ENCODE data around the gene FAM110A.
"Not testable (repeated sequence)": the region's sequence is repeated elsewhere in the genome, so short reads cannot be mapped to it uniquely, and the experiment has no call there.

Gene FAM110A

DNA sequence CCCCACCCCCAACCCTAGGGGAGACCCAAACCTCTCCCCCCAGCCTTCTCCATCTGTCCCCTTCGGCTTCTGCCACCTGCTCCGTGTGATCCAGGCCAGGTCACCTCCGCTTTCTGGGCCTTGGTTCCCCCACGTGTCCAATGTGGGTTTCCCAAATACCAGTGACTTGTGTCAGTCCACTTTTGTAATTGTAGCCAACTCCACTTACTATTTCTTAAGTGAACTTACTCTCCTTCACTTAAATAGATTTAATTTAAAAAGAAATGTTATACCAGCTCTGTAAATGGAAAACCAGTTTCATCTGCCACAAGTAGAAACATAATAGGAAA is 10.0 kb upstream of the FAM110A start:
- DNase-seq (ENCODE audit: low spot score) = no peak

DNA sequence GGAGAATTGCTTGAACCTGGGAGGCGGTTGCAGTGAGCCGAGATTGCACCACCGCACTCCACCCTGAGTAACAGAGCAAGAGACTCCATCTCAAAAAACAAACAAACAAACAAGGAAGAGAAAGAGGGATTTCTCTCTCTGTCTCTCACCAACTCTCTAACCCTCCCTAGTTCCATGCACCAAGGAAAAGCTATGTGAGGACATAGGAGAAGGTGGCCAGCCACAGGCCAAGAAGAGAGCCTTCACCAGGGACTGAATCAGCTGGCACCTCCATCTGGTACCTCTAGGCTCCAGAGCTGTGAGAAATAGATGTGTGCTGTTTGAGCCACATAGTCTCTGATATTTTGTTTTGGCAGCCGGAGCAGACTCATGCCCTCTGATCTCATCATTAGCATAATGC is 9.0 kb upstream of the FAM110A start:
- no peak for DNase-seq (ENCODE audit: low spot score)

DNA sequence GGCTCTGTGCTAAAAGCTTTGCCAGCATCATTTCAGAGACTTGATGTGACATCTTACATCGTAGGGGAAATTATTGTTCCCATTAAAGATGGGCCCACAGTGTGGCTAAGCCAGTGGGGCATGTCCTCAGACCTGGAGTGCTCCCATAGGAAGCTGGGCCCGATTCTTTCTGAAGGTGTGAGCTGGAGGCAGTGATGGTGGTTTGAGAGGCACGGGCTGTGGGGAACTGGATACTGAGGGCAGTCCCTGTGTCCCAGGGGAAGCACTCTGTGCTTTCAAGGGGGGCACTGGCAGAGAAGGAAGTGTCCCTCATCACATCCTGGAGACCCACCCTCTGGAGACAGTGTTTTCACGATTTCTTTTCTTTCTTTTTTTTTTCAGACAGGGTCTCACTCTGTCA is 8.6 kb upstream of the FAM110A start:
- DNase-seq (ENCODE audit: low spot score) = no peak

DNA sequence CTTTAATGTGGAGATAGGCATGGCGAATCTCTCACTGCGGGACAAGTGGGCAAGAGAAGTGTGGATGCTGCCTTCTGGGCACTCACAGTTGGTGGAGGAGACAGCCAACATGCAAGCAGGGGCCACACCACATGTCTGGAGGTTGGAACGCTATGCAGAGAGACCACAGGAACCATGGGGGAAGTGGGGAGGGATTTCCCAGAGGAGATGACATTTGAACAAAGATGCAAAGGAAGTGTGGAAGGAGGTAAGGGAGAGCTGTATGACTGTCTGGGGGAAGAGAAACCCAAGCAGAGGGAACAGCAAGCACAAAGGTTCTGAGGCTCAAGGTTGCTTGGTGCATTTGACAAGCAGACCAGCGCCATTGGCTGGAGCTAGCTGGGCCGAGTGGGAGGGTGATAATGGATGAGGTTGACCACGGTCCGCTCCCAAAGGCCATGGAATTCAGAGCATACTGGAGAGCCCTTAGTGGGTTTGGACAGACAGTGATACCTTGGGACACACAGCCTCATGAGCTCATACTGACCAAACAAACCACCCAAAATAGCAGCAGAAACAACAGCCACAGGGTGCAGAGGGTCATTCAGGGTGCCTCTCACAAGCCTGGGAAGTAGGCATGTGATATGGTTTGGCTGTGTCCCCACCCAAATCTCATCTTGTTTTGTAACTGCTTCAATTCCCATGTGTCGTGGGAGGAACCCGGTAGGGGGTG is 7.6 kb upstream of the FAM110A start:
- DNase-seq (ENCODE audit: low spot score) = no peak

DNA sequence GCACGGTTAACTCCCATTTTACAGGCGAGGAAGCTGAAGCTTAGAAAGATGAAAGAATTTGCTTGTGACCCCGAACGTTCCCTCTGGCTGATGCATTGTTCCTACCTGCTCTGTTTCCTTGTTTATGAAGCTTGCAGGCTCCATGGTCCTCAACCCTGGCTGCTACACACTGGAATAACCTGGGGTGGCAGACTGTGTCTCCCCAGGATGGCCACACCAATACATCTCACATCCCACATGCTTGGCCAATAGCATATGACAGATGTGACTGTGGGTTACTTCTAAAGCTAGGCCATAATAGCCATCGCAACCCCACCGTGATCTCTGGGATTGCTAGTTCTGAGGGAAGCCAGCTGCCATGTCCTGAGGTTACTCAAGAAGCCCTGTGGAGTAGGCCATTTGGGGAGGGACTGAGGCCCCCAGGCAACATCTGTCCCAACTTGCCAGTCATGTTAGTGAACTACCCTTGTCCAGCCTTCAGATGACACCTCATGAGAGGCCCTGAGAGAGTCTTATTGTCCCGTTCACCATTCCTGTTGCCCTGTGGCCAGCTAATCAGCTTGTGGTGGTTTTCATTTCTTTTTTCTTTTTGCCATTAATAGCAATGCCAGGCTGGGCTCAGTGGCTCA is 6.7 kb upstream of the FAM110A start:
- no peak for DNase-seq (ENCODE audit: low spot score)

DNA sequence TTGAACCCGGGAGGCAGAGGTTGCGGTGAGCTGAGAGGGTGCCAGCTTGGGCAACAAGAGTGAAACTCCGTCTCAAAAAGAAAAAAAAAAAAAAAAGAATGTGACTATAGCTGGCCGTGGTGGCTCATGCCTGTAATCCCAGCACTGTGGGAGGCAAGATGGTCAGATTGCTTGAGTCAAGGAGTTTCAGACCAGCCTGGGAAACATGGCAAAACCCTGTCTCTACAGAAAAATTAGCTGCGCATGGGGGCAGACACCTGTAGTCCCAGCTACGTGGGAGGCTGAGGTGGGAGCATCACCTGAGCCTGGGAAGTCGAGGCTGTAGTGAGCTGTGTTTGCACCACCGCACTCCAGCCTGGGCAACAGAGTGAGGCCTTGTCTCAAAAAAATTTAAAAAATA is 5.5 kb upstream of the FAM110A start:
- not testable (repeated sequence) for DNase-seq (ENCODE audit: low spot score)

DNA sequence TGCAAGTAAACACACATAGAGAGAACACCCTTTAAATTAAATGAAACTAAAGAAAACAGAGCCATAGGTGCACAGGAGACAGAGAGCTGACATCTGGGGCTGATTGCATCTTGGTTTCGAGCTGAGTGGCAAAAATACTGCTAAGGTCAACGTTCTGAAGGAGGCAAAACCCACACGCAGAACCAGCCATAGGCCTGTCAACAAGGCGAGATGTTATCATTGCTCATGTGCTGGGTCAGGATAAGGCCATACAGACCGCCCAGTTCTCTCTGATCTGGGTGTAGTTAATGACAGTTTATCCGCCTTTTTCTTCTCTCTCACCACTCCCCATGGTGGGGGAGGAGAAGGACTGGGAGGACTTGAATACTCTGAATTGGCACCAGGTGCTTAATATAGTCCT is 4.5 kb upstream of the FAM110A start:
- no peak for DNase-seq (ENCODE audit: low spot score)

DNA sequence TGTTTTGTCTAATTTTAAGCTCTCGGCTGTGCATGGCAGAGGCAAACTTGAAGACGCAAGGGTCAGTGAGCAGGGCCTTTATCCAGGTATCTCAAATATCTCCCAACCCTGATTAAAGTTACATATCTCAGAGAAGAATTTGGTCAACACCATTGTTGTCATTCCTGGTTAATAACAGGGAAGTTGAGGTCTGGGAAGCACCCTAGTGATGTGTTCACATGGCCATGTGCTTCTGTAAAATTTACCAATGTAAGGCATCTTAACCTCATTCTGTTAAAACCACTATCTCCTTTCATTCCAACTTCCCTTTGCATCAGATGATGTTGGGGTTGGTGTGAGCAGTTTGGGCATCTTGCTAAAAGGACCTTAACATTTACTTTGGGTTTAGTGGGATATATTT is 4.0 kb upstream of the FAM110A start:
- no peak for DNase-seq (ENCODE audit: low spot score)

DNA sequence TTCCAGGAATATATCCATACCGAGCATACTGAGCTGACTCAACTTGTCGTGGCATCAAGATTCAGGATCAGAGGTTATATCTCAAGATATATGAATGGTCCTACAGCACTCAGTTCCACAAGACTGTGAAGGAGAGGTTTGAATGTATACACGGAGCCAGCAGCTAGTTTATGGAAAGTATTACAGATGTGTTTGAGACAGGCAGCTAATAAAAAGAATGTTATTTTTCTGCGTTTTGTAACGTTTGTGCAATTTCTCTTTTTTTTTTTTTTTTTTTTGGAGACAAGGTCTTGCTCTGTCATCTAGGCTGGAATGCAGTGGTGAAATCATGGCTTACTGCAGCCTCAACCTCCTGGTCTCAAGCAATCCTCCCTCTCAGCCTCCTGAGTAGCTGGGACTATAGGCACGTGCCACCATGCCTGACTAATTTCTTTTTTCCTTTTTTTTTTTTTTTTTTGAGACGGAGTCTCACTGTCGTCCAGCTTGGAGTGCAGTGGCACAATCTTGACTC is 3.4 kb upstream of the FAM110A start:
- no peak for DNase-seq (ENCODE audit: low spot score)

DNA sequence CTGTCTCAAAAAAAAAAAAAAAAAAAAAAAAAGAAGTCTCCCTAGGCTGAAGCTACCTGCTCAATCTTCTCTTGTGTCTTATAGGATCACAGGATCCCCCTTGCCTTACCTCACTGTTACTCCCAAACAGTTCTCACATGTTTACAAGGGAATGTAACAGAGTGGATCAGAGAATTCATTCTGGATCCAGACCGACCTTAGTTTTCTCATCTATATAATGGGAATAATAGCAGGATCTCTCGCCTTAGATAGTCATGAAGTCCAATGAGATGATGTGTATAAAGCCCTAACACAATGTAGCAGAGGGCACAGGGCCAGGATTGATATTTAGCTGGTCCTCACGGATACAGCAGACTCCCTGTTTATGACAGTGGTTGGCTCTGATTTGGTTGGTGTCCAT is 2.3 kb upstream of the FAM110A start:
- DNase-seq (ENCODE audit: low spot score) = no peak

DNA sequence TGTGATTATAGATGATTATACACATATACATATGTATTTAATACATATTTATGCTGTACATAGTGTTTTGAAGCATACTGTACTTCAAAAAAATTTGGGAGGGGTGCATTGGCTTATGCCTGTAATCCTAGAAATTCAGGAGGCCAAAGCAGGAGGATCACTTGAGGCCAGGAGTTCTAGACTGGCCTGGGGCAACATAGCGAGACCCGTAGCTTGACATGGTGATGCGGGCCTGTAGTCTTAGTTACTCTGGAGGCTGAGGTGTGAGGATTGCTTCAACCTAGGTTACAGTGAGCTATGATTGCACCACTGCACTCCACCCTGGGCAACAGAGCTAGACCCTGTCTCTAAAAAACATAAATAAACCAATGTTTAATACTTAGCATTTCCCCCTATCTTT is 1.6 kb upstream of the FAM110A start:
- DNase-seq (ENCODE audit: low spot score) = no peak

DNA sequence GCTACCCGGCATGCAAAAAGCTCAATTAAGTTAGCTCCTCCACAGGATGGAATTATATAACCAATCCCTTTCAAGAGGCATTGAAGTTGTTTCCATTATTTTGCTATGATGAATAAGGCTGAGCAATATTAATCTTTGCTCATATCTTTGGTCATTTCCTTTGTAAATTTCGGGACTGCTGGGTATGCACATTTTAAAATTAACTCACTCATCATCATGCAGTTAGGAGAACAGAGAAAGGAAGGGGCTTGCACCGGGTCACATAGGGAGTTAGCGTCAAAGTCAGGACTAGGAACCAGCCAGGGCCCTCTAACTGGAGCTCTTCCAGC is 430 bp upstream of the FAM110A start:
- DNase-seq (ENCODE audit: low spot score) = no peak

DNA sequence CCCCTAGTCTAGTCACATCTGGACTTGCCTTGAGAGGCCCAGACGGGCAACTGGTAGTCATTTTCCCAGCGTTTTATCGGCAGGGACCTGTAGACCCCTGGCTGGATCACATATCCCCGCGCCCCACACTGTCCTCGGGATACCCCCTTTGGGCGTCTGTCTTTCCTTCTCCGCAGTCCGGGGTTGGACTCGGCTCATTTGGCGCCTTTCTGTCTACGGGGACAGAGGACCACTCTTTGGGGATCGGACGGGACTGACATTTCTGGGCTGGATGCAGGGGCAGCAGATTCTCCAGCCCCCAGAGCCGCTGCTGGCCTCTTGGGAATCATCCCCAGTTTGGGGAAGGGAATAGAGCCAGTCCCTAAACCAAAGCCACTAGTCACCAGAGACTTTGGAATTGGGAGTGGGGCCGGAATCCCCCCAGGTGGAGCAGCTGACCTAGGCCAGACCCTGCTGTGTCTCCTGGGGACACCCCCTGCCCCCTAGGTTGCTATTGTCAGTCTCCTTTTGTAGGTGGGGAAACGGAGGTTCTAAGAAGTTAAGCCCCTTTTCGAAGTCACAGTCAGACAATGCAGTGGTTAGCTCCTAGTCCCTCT is 734 bp downstream of the FAM110A start:
- DNase-seq (ENCODE audit: low spot score) = no peak

DNA sequence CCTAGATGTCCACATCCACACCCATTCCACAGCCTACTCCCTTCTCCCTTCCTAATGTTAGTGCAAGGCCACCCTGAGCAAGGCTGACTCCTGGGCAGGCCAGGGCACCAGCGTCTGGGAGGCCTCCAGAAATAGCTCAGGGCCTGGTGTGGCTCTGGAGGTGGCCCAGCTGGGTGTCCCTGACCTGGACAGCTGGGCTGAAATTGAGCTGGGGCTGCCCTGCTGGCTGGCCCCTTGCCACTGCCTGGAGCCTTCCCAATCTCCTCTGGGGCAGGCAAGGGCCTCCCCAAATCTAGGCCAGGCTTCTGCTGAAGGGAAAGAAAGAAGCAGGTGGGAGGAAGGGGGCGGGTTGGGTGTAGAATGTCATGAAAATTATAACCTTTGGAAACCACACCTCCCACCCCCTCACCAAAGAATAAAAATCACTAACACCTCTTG is 2.1 kb downstream of the FAM110A start:
- DNase-seq (ENCODE audit: low spot score) = no peak

DNA sequence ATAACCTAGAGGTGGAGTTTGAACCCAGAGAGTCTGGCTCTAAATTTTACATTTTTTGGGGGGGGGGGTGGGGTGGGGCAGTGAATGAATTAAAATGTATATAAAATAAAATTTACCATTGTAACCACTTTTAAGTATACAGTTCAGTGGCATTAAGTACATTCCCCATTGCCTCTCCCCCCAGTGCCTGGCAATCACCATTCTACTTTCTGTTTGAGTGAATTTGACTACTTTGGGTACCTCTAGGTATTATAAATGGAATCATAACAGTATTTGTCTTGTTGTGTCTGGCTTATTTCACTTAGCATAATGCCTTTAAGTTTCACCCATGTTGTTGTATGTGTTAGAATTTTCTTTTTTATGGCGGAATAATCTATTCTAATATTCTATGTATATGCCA is 2.7 kb downstream of the FAM110A start:
- no peak for DNase-seq (ENCODE audit: low spot score)

DNA sequence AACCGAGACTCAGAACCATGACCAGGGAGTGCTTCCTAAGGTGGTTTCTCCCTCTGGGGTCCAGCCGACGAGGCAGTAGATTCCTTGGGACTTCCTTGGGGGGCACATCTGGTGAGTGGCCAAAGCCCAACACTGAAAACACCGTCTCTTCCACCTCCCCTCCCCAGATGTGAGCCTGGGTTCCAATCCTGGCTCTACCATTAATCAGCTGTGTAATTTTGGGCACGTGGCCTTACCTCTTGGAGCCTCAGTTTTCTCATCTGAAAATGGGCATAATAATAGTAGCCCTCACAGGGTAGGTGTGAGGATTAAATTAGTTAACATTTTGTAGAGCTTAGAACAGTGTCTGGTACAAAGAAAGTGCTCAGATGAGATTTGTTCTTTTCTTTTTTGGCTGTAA is 5.5 kb downstream of the FAM110A start:
- DNase-seq (ENCODE audit: low spot score) = no peak

DNA sequence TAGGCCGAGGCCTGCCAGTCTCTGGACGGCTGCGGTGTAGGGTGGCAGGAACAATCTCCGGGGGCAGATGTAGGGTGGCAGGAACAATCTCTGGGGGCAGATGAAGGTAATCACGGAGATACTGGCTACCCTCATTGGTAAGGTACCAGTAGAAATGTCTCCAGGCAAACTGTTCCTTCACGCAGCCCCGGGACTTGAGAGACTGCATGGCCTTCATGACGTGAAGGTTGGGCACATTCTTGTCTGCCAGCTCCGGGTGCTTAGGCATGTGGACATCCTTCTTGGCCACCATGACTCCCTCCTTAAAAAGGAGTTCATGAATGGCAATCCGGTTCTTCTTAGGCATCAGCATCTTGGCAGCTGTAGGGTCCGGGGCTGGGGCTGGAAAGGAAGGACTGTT is 6.1 kb downstream of the FAM110A start:
- DNase-seq (ENCODE audit: low spot score) = no peak

DNA sequence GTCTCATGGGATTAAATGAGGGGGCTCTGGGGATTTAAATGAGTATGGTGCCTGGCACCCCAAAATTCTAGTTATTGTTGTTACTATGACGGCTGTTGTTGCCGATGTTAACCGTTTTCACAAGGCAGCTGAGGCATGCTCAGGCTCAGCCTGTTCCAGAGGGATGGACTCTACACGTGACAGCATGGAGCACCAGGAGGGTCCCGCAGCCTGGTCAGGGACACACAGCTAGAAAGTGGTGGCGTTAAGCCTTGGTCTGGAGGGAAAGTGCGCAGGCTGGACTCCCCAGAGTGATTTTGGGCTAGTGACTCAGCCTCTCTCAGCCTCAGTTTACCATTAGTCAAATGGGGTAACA is 7.0 kb downstream of the FAM110A start:
- no peak for DNase-seq (ENCODE audit: low spot score)

DNA sequence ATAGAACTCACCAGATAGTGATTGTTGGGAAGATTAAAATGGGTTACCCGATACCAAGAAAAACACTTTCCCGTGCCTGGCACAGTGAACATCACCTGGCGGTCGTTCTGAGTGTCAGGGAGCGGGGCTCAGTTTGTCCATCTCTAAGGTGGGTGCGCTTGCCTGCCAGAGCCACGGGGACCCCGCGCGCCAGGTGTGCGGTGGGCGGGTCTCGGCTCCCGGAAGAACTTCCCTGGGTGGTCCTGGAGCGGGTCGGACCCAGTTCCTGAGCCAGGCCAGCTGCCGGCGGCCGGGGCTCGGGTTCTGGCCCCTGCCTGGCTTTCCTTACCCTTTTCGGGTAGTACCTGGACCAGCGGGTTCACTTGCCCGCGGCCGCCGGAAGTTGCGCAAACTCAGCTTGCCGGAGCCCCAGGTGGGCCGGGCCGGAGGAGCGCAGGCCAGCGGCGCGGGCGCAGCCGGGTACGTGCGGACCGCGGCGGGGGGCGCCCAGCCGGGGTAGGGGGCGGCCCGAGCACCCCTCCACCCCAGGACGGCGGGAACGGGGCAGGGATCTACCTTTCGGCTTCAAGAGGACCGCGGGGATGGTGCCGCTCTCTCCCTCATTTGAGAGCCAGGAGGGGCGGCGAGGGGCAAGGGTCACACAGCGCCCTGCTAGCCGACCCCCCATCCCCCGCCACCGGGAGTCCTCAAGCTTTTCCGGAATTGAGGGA is 7.5 kb downstream of the FAM110A start:
- no peak for DNase-seq (ENCODE audit: low spot score)

DNA sequence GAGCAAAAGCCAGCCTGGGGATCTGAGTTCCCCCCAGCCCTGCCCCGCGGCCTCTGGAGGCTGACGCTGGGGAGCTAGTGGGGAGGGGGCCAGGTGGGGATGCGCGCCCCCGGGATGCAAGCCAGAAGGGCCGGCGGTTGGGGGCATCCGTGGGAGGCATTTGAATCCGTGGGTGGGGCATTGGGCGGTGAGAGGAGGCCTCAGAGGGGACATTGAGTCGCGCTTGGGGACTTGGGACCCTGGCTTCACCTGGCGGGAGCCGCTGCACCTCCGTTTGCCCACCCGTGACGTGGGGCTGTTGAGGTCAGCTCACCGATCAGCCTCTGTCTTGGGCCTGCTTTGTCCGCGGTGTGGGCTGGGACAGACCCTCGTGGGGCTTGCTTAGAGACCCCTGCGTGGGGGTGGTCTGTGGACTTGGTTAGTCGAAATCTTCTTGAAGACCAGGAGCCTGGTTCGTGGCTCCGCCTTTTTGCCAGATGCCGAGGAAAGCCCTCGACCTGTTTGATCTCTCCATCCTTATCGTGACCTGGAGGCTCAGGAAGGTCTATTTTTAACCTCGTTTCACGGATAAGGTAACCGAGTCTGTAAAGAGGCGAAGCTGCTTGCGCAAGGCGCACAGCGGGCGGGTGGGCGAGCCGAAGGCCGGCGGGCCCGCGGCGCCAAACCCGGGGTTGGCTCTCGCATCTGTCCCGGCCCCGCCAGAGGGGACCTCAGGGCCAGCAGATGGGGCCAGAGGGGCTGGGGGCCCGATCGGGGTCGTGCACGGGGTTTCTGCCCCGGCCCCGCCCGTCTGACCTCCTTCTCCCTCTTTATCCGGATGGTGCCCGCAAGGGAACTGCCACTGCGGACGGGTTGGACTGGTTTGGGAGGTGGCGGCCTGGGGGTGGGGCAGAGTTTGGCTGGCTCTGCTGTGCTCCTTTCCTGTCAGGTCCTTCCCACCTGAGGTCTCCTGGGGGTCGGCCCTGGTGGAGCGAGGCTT is 8.3 kb downstream of the FAM110A start:
- DNase-seq (ENCODE audit: low spot score) = no peak

DNA sequence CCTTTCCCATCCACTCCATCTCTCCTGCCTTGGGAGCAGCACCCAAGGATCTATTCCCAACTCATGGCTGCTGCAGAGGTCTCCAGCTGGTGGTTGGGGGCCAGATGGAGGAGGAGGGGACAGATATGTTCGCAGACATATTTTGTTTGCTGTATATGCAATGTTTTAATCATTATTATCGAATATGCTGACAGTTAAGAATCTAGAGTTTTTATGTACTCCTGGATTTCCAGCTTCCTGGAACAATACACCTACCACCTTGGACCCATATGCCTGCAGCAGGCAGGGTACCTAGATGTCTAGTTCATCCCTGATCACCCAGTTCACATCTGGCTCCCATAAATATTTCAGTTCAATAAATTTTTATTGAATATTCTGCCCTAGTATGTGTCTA is 9.0 kb downstream of the FAM110A start:
- DNase-seq (ENCODE audit: low spot score) = no peak

DNA sequence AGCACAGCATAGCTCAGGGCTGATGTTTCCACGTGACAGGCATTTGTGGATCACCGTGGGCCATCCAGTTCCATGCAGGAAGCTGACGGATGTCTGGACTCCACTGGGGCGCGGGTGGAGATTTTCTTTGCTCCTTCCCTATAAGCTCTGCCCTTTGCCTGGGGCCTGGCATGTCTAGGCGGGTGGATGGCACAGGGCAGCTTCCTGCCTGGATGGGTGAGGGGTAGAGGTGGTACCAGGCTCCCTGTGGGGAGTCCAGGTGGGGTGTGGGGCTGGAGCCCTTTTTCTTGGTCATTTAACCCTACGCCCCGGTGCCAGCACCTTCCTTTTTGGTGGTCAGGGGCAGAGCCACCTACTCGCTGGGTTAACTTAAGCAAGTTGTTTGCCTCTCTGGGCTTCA is 10.4 kb downstream of the FAM110A start:
- DNase-seq (ENCODE audit: low spot score) = no peak
